ENCODE results near the gene LRRC63. TPM values are rescaled to one million over a fixed set of nuclear protein-coding genes. Genes with fewer than 3 reads are reported as not detected.

Gene LRRC63
- polyA plus RNA-seq, 1 donor = 0.11 TPM

- no peak for DNase-seq (ENCODE audit: low read depth)
These were observed 99.5 kb downstream of the LRRC63 start for GRCh38 chr13:46311217-46311616.

GRCh38 chr13:46313024-46313423 is 101.3 kb downstream of the LRRC63 start:
- DNase-seq (ENCODE audit: low read depth) = no peak

GRCh38 chr13:46313432-46314257 is 101.9 kb downstream of the LRRC63 start:
- DNase-seq (ENCODE audit: low read depth) = no peak

GRCh38 chr13:46314587-46314986 is 102.9 kb downstream of the LRRC63 start:
- no peak for DNase-seq (ENCODE audit: low read depth)

GRCh38 chr13:46315036-46315435 is 103.3 kb downstream of the LRRC63 start:
- no peak for DNase-seq (ENCODE audit: low read depth)

GRCh38 chr13:46315491-46316075 is 103.9 kb downstream of the LRRC63 start:
- DNase-seq (ENCODE audit: low read depth) = no peak

- DNase-seq (ENCODE audit: low read depth) = no peak
These were observed 105.4 kb downstream of the LRRC63 start for GRCh38 chr13:46317120-46317519.

GRCh38 chr13:46318986-46319385 is 107.3 kb downstream of the LRRC63 start:
- DNase-seq (ENCODE audit: low read depth) = no peak

- no peak for DNase-seq (ENCODE audit: low read depth)
These were observed 108.7 kb downstream of the LRRC63 start for GRCh38 chr13:46320406-46320805.

- no peak for DNase-seq (ENCODE audit: low read depth)
These were observed 109.1 kb downstream of the LRRC63 start for GRCh38 chr13:46320821-46321220.

- DNase-seq (ENCODE audit: low read depth) = no peak
These were observed 109.9 kb downstream of the LRRC63 start for GRCh38 chr13:46321494-46322225.

- no peak for DNase-seq (ENCODE audit: low read depth)
These were observed 113.2 kb downstream of the LRRC63 start for GRCh38 chr13:46324976-46325375.

Other genes with a start within 250 kb of the LRRC63 start
- 33.9 TPM for gene ZC3H13, start 159.2 kb upstream of the LRRC63 start, polyA plus RNA-seq (ENCODE audit: insufficient read length)
- gene CPB2, start 106.9 kb upstream of the LRRC63 start, polyA plus RNA-seq (ENCODE audit: insufficient read length) = 0.11 TPM
- gene LCP1, start 29.8 kb upstream of the LRRC63 start, polyA plus RNA-seq (ENCODE audit: insufficient read length) = 9.1 TPM
- gene RUBCNL, start 175.3 kb downstream of the LRRC63 start, polyA plus RNA-seq (ENCODE audit: insufficient read length) = 2.9 TPM

All from forelimb muscle (tissue), 1 donor.